H1 (cell line): ENCODE measurements around the gene TSG101. TPM values are rescaled to one million over a fixed set of nuclear protein-coding genes. Genes with fewer than 3 reads are reported as not detected.

Experiments
- CTCF ChIA-PET: fragments of 300-600 bp; sonication (Branson Sonifier 250); formaldehyde crosslinking; loops from one replicate; lab custom pipeline; 2021; ENCODE audit not compliant: partially characterized antibody; lab: Charles Lee
- POLR2A ChIA-PET: fragments of 300-600 bp; sonication (Branson Sonifier 250); formaldehyde crosslinking; loops from one replicate; lab custom pipeline; 2021; ENCODE audit warnings: inconsistent platforms; ENCODE audit not compliant: partially characterized antibody; lab: Charles Lee
- DNase-seq, 2 experiments: peaks; one replicate each; pipeline versions ENCODE4 v3.0.0 to v3.0.0-alpha.2; 2010 to 2022; ENCODE audit warnings: low spot score in 2 of 2, low read depth in 1 of 2, mixed read lengths in 1 of 2
- FAIRE-seq: peaks from 2 replicates; lab custom pipeline; 2011; peaks lifted over from hg19 to GRCh38; lab: Jason Lieb, UNC
- H2AFZ ChIP-seq: 2 replicates; pipeline ENCODE4 v1.8.1; 2012; ENCODE audit warnings: low read length, inconsistent platforms
- H2AK5ac ChIP-seq: 2 replicates; pipeline ENCODE4 v1.6.1; 2013; ENCODE audit warnings: low read depth, low read length
- H2BK120ac ChIP-seq: replicated peaks from 2 replicates; pipeline ENCODE3; 2013; ENCODE audit warnings: low read depth, low read length, inconsistent platforms
- H2BK12ac ChIP-seq: 2 replicates; pipeline ENCODE4 v1.6.1; 2013; ENCODE audit warnings: low read depth, low read length
- H2BK15ac ChIP-seq: 2 replicates; pipeline ENCODE4 v1.6.1; 2013; ENCODE audit warnings: low read length
- H2BK20ac ChIP-seq: 2 replicates; pipeline ENCODE4 v1.6.1; 2013; ENCODE audit warnings: low read length
- H2BK5ac ChIP-seq: 2 replicates; pipeline ENCODE4 v1.6.1; 2013; ENCODE audit warnings: low read depth, low read length
- H3K14ac ChIP-seq: 2 replicates; pipeline ENCODE4 v1.6.1; 2013; ENCODE audit warnings: inconsistent platforms; ENCODE audit not compliant: insufficient read length
- H3K18ac ChIP-seq: 2 replicates; pipeline ENCODE4 v1.6.1; 2013; ENCODE audit warnings: low read length; ENCODE audit errors: extremely low read depth
- H3K23ac ChIP-seq: 2 replicates; pipeline ENCODE4 v1.6.1; 2013; ENCODE audit warnings: inconsistent platforms; ENCODE audit not compliant: insufficient read length
- H3K23me2 ChIP-seq: 2 replicates; pipeline ENCODE4 v1.6.1; 2013; ENCODE audit warnings: low read depth, low read length
- H3K27ac ChIP-seq: 2 replicates; pipeline ENCODE4 v1.6.1; 2011; ENCODE audit warnings: low read depth, low read length, inconsistent platforms
- H3K27me3 ChIP-seq, 4 experiments: replicated peaks in 1 of 4; 1 replicate in 1 of 4; 2 replicates in 3 of 4; pipeline versions ENCODE4 v1.6.1 to v1.8.1; 2011 to 2013; ENCODE audit warnings: low read length in 3 of 4, mild to moderate bottlenecking in 3 of 4, inconsistent platforms in 2 of 4, mixed read lengths in 2 of 4, moderate library complexity in 1 of 4; ENCODE audit not compliant: control insufficient read depth in 3 of 4, insufficient read depth in 3 of 4; ENCODE audit errors: extremely low read depth in 1 of 4
- H3K36me3 ChIP-seq, 4 experiments: 2 replicates each; pipeline versions ENCODE4 v1.6.1 to v1.8.1; 2011 to 2013; ENCODE audit warnings: mild to moderate bottlenecking in 4 of 4, low read length in 3 of 4, moderate library complexity in 2 of 4, control low read depth in 1 of 4, inconsistent platforms in 1 of 4; ENCODE audit not compliant: insufficient read depth in 4 of 4, control insufficient read depth in 2 of 4
- H3K4ac ChIP-seq: replicated peaks from 2 replicates; pipeline ENCODE3; 2013; ENCODE audit warnings: low read length, low read depth, mixed read lengths, inconsistent platforms; ENCODE audit not compliant: insufficient read length
- H3K4me1 ChIP-seq, 4 experiments: replicated peaks in 1 of 4; 1 replicate in 1 of 4; 2 replicates in 3 of 4; pipeline versions ENCODE4 v1.6.1 to v1.8.1; 2011 to 2013; ENCODE audit warnings: low read length in 3 of 4, inconsistent platforms in 2 of 4, mixed read lengths in 1 of 4; ENCODE audit not compliant: insufficient read depth in 4 of 4, control insufficient read depth in 3 of 4
- H3K4me2 ChIP-seq, 2 experiments: 2 replicates each; pipeline versions ENCODE4 v1.6.1 to v1.8.1; 2011 to 2013; ENCODE audit warnings: low read depth in 2 of 2, low read length in 2 of 2, control low read depth in 1 of 2, inconsistent platforms in 1 of 2, mild to moderate bottlenecking in 1 of 2; ENCODE audit not compliant: insufficient read depth in 1 of 2
- H3K4me3 ChIP-seq, 4 experiments: fragments of 200-600, 300-600 bp in 1 of 4; sonication (generic), shearing (Covaris generic), sonication (Bioruptor Twin) in 1 of 4; 2 replicates each; pipeline versions ENCODE4 v1.5.1 to v1.8.1; 2011 to 2016; ENCODE audit warnings: low read length in 4 of 4, low read depth in 3 of 4, control low read depth in 2 of 4, inconsistent platforms in 2 of 4, mild to moderate bottlenecking in 2 of 4, mixed read lengths in 1 of 4, moderate library complexity in 1 of 4; ENCODE audit not compliant: insufficient read depth in 2 of 4; ENCODE audit errors: extremely low read depth in 1 of 4
- H3K56ac ChIP-seq: replicated peaks from 2 replicates; pipeline ENCODE3; 2013; ENCODE audit warnings: low read depth, mild to moderate bottlenecking, mixed read lengths, low read length, inconsistent platforms; ENCODE audit not compliant: insufficient read length
- H3K79me1 ChIP-seq: 2 replicates; pipeline ENCODE4 v1.6.1; 2013; ENCODE audit warnings: low read depth, low read length, control low read depth
- H3K79me2 ChIP-seq, 2 experiments: 2 replicates each; pipeline versions ENCODE4 v1.6.1 to v1.8.1; 2012 to 2013; ENCODE audit warnings: low read length in 2 of 2, mild to moderate bottlenecking in 2 of 2, inconsistent platforms in 1 of 2; ENCODE audit not compliant: insufficient read depth in 2 of 2, control insufficient read depth in 1 of 2
- H3K9ac ChIP-seq, 4 experiments: replicated peaks in 1 of 4; 1 replicate in 1 of 4; 2 replicates in 3 of 4; pipeline versions ENCODE4 v1.6.1 to v1.8.1; 2011 to 2013; ENCODE audit warnings: low read depth in 3 of 4, low read length in 3 of 4, control low read depth in 2 of 4, mild to moderate bottlenecking in 2 of 4, moderate library complexity in 2 of 4, inconsistent platforms in 1 of 4; ENCODE audit errors: extremely low read depth in 1 of 4
- H3K9me3 ChIP-seq, 2 experiments: 2 replicates each; pipeline versions ENCODE4 v1.6.1 to v1.8.1; 2012 to 2013; ENCODE audit warnings: mild to moderate bottlenecking in 2 of 2, moderate library complexity in 2 of 2, control low read depth in 1 of 2, inconsistent platforms in 1 of 2, low read depth in 1 of 2, low read length in 1 of 2, mixed read lengths in 1 of 2; ENCODE audit not compliant: insufficient read depth in 2 of 2
- H4K20me1 ChIP-seq, 2 experiments: replicated peaks in 1 of 2; 2 replicates each; pipeline versions ENCODE3 to v1.8.1; 2011 to 2013; ENCODE audit warnings: inconsistent platforms in 2 of 2, low read length in 2 of 2, mild to moderate bottlenecking in 1 of 2; ENCODE audit not compliant: insufficient read depth in 2 of 2, control insufficient read depth in 1 of 2
- H4K5ac ChIP-seq: 2 replicates; pipeline ENCODE4 v1.6.1; 2013; ENCODE audit warnings: low read length, low read depth, mixed read lengths, inconsistent platforms; ENCODE audit not compliant: insufficient read length
- H4K8ac ChIP-seq: 2 replicates; pipeline ENCODE4 v1.8.0; 2013; ENCODE audit warnings: mild to moderate bottlenecking, moderate library complexity, low read length, inconsistent platforms; ENCODE audit not compliant: insufficient read depth; ENCODE audit errors: extremely low read depth
- H4K91ac ChIP-seq: replicated peaks from 2 replicates; pipeline ENCODE3; 2013; ENCODE audit warnings: low read length, mixed read lengths, inconsistent platforms; ENCODE audit not compliant: insufficient read length
- EZH2 ChIP-seq: fragments of 200-600 bp; sonication (generic); IDR thresholded peaks from 2 replicates; pipeline ENCODE4 v1.7.1; 2012; ENCODE audit warnings: low read depth, mild to moderate bottlenecking, moderate library complexity, low read length, inconsistent platforms; ENCODE audit not compliant: severe bottlenecking
- FOSL1 ChIP-seq: IDR thresholded peaks from 2 replicates; pipeline ENCODE4 v1.6.1; 2011; ENCODE audit warnings: mild to moderate bottlenecking, low read depth, low read length, moderate library complexity; ENCODE audit not compliant: insufficient read depth
- HDAC6 ChIP-seq: IDR thresholded peaks from one replicate; pipeline ENCODE4 v1.7.1; 2012; ENCODE audit warnings: low read depth, mild to moderate bottlenecking, inconsistent platforms, low read length, moderate library complexity
- JUN ChIP-seq: IDR thresholded peaks from 2 replicates; pipeline ENCODE4 v1.6.1; 2011; ENCODE audit warnings: low read depth, mild to moderate bottlenecking, improper control_type of control experiment, low read length
- MAX ChIP-seq: IDR thresholded peaks from 2 replicates; pipeline ENCODE4 v1.6.1; 2012; ENCODE audit warnings: inconsistent platforms
- POLR2A ChIP-seq, 2 experiments: IDR thresholded peaks; 1 replicate in 1 of 2; 2 replicates in 1 of 2; pipeline ENCODE4 v1.6.1; 2011; ENCODE audit warnings: low read depth in 2 of 2, low read length in 2 of 2, mild to moderate bottlenecking in 2 of 2; ENCODE audit errors: control extremely low read depth in 1 of 2
- POLR2AphosphoS5 ChIP-seq: IDR thresholded peaks from 2 replicates; pipeline ENCODE4 v1.6.1; 2011; ENCODE audit warnings: low read depth, low read length
- RAD21 ChIP-seq, 2 experiments: IDR thresholded peaks in 1 of 2; conservative IDR thresholded peaks in 1 of 2; 2 replicates each; pipeline ENCODE4 v1.6.1; 2011; ENCODE audit warnings: low read depth in 2 of 2, low read length in 2 of 2, improper control_type of control experiment in 1 of 2, inconsistent platforms in 1 of 2, mild to moderate bottlenecking in 1 of 2, moderate library complexity in 1 of 2
- SIRT6 ChIP-seq: IDR thresholded peaks from one replicate; pipeline ENCODE4 v1.7.1; 2012; ENCODE audit warnings: low read length, inconsistent platforms
- SRF ChIP-seq: IDR thresholded peaks from 2 replicates; pipeline ENCODE4 v1.6.1; 2011; ENCODE audit warnings: mild to moderate bottlenecking, low read depth, low read length, moderate library complexity
- SUZ12 ChIP-seq: fragments of 200-600 bp; sonication (generic); IDR thresholded peaks from 2 replicates; pipeline ENCODE4 v1.6.1; 2012; ENCODE audit warnings: mild to moderate bottlenecking, inconsistent platforms, low read length, moderate library complexity, mixed read lengths
- TCF12 ChIP-seq: IDR thresholded peaks from 2 replicates; pipeline ENCODE4 v1.6.1; 2011; ENCODE audit warnings: low read depth, mild to moderate bottlenecking, low read length
- TEAD4 ChIP-seq: IDR thresholded peaks from 2 replicates; pipeline ENCODE4 v1.6.1; 2012; ENCODE audit warnings: low read depth, low read length, inconsistent platforms, mixed read lengths
- ZNF274 ChIP-seq: IDR thresholded peaks from 2 replicates; pipeline ENCODE4 v1.7.0; 2012; ENCODE audit warnings: low read length, borderline replicate concordance; ENCODE audit errors: extremely low read depth
- WGBS, 2 experiments: shearing (Covaris generic) in 1 of 2; methylation state at CpG; one replicate each; pipeline versions ENCODE4 v1.1.6 to v1.1.7; 2013 to 2015; ENCODE audit warnings: low lambda C conversion rate in 2 of 2, mixed read lengths in 2 of 2, inconsistent platforms in 1 of 2, low coverage in 1 of 2, missing lambda C conversion rate in 1 of 2; ENCODE audit not compliant: insufficient replicate concordance in 2 of 2, insufficient coverage in 1 of 2, insufficient read length in 1 of 2; ENCODE audit errors: extremely low coverage in 1 of 2, missing lambda C conversion rate in 1 of 2; 5-methylcytosine and 5-hydroxymethylcytosine counted together
- polyA plus RNA-seq, 7 experiments: library from polyadenylated mRNA; depleted of rRNA in 3 of 7; stranded (reverse) in 5 of 7; unstranded in 2 of 7; fragments of >200 nt in 5 of 7; fragments of 200-250 nt in 2 of 7; gene quantifications; 1 replicate in 5 of 7; 2 replicates in 1 of 7; 4 replicates in 1 of 7; pipeline versions ENCODE4 v1.2.1 to v1.2.3, GENCODE V29; 2011 to 2013; ENCODE audit warnings: missing spikeins in 2 of 7, mixed read lengths in 2 of 7
- total RNA-seq: library from RNA; stranded (reverse); fragmentation: NEBNext Ultra II Directional; extraction: Animal tissue kit (Norgen Biotek cat#: 25700); gene quantifications from 2 replicates; pipeline ENCODE4 v1.2.1, GENCODE V29; 2021

The TSG101 gene
- total and polyA plus RNA-seq, 2 of the 8 experiments (the other 6 are each of a cell fraction or from before 2014, with no cell fraction given) = 50.8 to 151 TPM

- POLR2A ChIA-PET = interaction anchor here (0.8 kb wide), 1 partner anchor 10 kb away, joined by 3 read pairs; no protein-coding TSS in a partner anchor
- no peak for FAIRE-seq
- CTCF ChIA-PET = interaction anchor here (0.7 to 1.4 kb wide), 2 partner anchors 9 to 53 kb away, joined by 3 read pairs; no protein-coding TSS in a partner anchor
Observed at GRCh38 chr11:18463439-18463838, 63.3 kb downstream of the TSG101 start.

More at GRCh38 chr11:18463439-18463838, 63.3 kb downstream of the TSG101 start:
- H4K91ac ChIP-seq = no peak overlapping the region
- H4K20me1 ChIP-seq = no peaks in the 10 kb centered on the region
- no peak for TF ChIP-seq HDAC6
- no peak for TF ChIP-seq ZNF274
- TF ChIP-seq RAD21 (IDR thresholded peaks at IDR 0.05 in 1 of 2, conservative IDR thresholded peaks at IDR 0.05 in 1 of 2; ENCODE audit: low read depth in 2 of 2, low read length in 2 of 2) = no peak
- no peak for TF ChIP-seq POLR2AphosphoS5
- TF ChIP-seq MAX = no peak
- no peak for TF ChIP-seq POLR2A (IDR thresholded peaks at IDR 0.05; ENCODE audit: control extremely low read depth in 1 of 2, low read depth in 2 of 2, low read length in 2 of 2)
- TF ChIP-seq FOSL1 = no peak
- TF ChIP-seq JUN = no peak
- no peak for TF ChIP-seq EZH2
- no peak for TF ChIP-seq SIRT6
- no peak for TF ChIP-seq TCF12
- TF ChIP-seq SUZ12 = no peak
- TF ChIP-seq TEAD4 = no peak
- TF ChIP-seq SRF = no peak
- no peak overlapping the region for H4K5ac ChIP-seq
- no peaks in the 10 kb centered on the region for H3K79me1 ChIP-seq
- no peak overlapping the region for H3K4me3 ChIP-seq
- H3K23ac ChIP-seq = no peak overlapping the region
- no peaks in the 10 kb centered on the region for H3K36me3 ChIP-seq
- no peak overlapping the region for H2BK5ac ChIP-seq
- no peaks in the 10 kb centered on the region for H3K27me3 ChIP-seq
- H2BK120ac ChIP-seq = no peak overlapping the region
- no peak for DNase-seq
- H3K4ac ChIP-seq = no peak overlapping the region
- H3K79me2 ChIP-seq = no peaks in the 10 kb centered on the region
- H2BK15ac ChIP-seq = no peak overlapping the region
- H3K9ac ChIP-seq = no peak overlapping the region
- no peaks in the 10 kb centered on the region; the same call in 1 of the 2 replicates for H3K23me2 ChIP-seq
- no peak overlapping the region for H3K14ac ChIP-seq
- no peak overlapping the region for H3K4me2 ChIP-seq
- H2AK5ac ChIP-seq = no peak overlapping the region
- H4K8ac ChIP-seq = no peak overlapping the region
- H3K9me3 ChIP-seq = no peaks in the 10 kb centered on the region
- no peak overlapping the region for H2AFZ ChIP-seq
- no peaks in the 10 kb centered on the region for H3K4me1 ChIP-seq
- no peak overlapping the region for H3K56ac ChIP-seq
- no peak overlapping the region for H2BK20ac ChIP-seq
- H3K27ac ChIP-seq = no peak overlapping the region
- no peak overlapping the region for H3K18ac ChIP-seq
- H2BK12ac ChIP-seq = no peak overlapping the region
- 100% methylated on average over 1 of the region's 1 CpG; no CpG with 5 or more reads in 1 of the 2 experiments for WGBS, 2 experiments
